Measurements from ENCODE around the gene PCDHB12. TPM values are rescaled to one million over a fixed set of nuclear protein-coding genes. Genes with fewer than 3 reads are reported as not detected.
"Not testable (repeated sequence)": the region's sequence is repeated elsewhere in the genome, so short reads cannot be mapped to it uniquely, and the experiment has no call there.

Gene PCDHB12
- polyA plus RNA-seq, 3 donors = not detected

DNA sequence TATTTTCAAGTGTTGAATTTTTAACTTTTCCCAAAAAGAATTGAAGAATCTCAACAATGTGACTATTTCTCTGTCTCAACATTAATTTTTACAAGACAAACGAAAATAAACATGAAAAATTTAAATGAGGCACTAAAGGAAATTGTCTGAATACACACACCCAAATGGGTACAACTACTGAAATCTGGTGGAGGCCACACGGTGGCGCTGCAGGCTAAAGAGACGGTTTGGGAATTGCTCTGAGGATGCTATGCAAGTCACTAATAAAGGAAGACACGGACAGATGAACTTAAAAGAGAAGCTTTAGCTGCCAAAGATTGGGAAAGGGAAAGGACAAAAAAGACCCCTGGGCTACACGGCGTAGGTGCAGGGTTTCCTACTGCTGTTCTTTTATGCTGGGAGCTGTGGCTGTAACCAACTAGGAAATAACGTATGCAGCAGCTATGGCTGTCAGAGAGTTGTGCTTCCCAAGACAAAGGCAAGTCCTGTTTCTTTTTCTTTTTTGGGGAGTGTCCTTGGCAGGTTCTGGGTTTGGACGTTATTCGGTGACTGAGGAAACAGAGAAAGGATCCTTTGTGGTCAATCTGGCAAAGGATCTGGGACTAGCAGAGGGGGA is 16.3 kb upstream of the PCDHB12 start, which contains the start of gene PCDHB10:
Gene PCDHB10 (plus strand): TSS at position 244 of the 616 bp plus-strand sequence. CDS start 200 bp downstream, at position 444.
- H3K36me3 Mint-ChIP-seq = no peaks in the 10 kb centered on the region
- H3K9me3 ChIP-seq (replicated peaks in 1 of 2; ENCODE audit: control insufficient read depth in 1 of 2, insufficient read depth in 1 of 2, low read length in 2 of 2) = peaks cover 32 to 48% of the 10 kb centered on the region in 2 donors
- H3K4me3 Mint-ChIP-seq = no peak within 1 kb of the TSS
- H3K9ac ChIP-seq (ENCODE audit: insufficient read depth, low read length, poor library complexity, severe bottlenecking) = no peak within 1 kb of the TSS
- intact Hi-C loops (cut with micrococcal nuclease) = no loop called here
- no peak within 1 kb of the TSS for H3K27ac ChIP-seq (ENCODE audit: low read depth in 1 of 2, low read length in 2 of 2)
- H3K4me1 Mint-ChIP-seq = no peaks in the 10 kb centered on the region
- no peak within 1 kb of the TSS for H3K27ac Mint-ChIP-seq
- no peak for DNase-seq
- peaks cover 7 to 37% (median 32%) of the 10 kb centered on the region in 3 donors for H3K27me3 Mint-ChIP-seq (ENCODE audit: low read depth in 3 of 3)
- H2AFZ ChIP-seq (ENCODE audit: insufficient read depth, low read depth, low read length, poor library complexity, severe bottlenecking) = no peak within 1 kb of the TSS
- no peaks in the 10 kb centered on the region for H3K36me3 ChIP-seq (replicated peaks in 1 of 2; ENCODE audit: control insufficient read depth in 1 of 2, insufficient read depth in 2 of 2, low read length in 2 of 2)
- TF ChIP-seq, protein P1, sequence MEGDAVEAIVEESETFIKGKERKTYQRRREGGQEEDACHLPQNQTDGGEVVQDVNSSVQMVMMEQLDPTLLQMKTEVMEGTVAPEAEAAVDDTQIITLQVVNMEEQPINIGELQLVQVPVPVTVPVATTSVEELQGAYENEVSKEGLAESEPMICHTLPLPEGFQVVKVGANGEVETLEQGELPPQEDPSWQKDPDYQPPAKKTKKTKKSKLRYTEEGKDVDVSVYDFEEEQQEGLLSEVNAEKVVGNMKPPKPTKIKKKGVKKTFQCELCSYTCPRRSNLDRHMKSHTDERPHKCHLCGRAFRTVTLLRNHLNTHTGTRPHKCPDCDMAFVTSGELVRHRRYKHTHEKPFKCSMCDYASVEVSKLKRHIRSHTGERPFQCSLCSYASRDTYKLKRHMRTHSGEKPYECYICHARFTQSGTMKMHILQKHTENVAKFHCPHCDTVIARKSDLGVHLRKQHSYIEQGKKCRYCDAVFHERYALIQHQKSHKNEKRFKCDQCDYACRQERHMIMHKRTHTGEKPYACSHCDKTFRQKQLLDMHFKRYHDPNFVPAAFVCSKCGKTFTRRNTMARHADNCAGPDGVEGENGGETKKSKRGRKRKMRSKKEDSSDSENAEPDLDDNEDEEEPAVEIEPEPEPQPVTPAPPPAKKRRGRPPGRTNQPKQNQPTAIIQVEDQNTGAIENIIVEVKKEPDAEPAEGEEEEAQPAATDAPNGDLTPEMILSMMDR (IDR thresholded peaks at IDR 0.05) = no peak
- no peak within 1 kb of the TSS for H3K4me3 ChIP-seq (replicated peaks in 1 of 3; ENCODE audit: low read depth in 2 of 3, low read length in 3 of 3)
- H3K4me2 ChIP-seq (replicated peaks; ENCODE audit: extremely low read depth, low read length, poor library complexity, severe bottlenecking) = no peak within 1 kb of the TSS
- no peaks in the 10 kb centered on the region for H3K79me2 ChIP-seq (ENCODE audit: insufficient read depth, low read length)
- peaks cover 15 to 61% (median 51%) of the 10 kb centered on the region in 7 donors for H3K9me3 Mint-ChIP-seq
- no peaks in the 10 kb centered on the region for H3K4me1 ChIP-seq (ENCODE audit: control insufficient read depth in 1 of 2, insufficient read depth in 2 of 2, low read length in 2 of 2)
- peaks cover 2 to 32% of the 10 kb centered on the region in 2 donors for H3K27me3 ChIP-seq (ENCODE audit: control insufficient read depth in 2 of 2, insufficient read depth in 2 of 2, low read length in 2 of 2)
- H4K20me1 ChIP-seq (ENCODE audit: insufficient read depth, low read length) = no peaks in the 10 kb centered on the region
- WGBS (ENCODE audit: insufficient coverage) = 15% methylated on average over 5 of the region's 10 CpGs

DNA sequence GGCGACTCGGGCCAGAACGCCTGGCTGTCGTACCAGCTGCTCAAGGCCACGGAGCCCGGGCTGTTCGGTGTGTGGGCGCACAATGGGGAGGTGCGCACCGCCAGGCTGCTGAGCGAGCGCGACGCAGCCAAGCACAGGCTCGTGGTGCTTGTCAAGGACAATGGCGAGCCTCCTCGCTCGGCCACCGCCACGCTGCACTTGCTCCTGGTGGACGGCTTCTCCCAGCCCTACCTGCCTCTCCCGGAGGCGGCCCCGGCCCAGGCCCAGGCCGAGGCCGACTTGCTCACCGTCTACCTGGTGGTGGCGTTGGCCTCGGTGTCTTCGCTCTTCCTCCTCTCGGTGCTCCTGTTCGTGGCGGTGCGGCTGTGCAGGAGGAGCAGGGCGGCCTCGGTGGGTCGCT is 14.2 kb upstream of the PCDHB12 start:
- DNase-seq; H2AFZ ChIP-seq (ENCODE audit: insufficient read depth, low read depth, low read length, poor library complexity, severe bottlenecking); H3K9ac ChIP-seq (ENCODE audit: insufficient read depth, low read length, poor library complexity, severe bottlenecking); H3K4me1 Mint-ChIP-seq; H3K4me3 ChIP-seq (replicated peaks in 1 of 3; ENCODE audit: low read depth in 2 of 3, low read length in 3 of 3); H3K27ac Mint-ChIP-seq; H3K36me3 ChIP-seq (replicated peaks in 1 of 2; ENCODE audit: control insufficient read depth in 1 of 2, insufficient read depth in 2 of 2, low read length in 2 of 2); H3K4me1 ChIP-seq (ENCODE audit: control insufficient read depth in 1 of 2, insufficient read depth in 2 of 2, low read length in 2 of 2); intact Hi-C loops (cut with micrococcal nuclease); H3K4me2 ChIP-seq (replicated peaks; ENCODE audit: extremely low read depth, low read length, poor library complexity, severe bottlenecking); H3K36me3 Mint-ChIP-seq; H3K79me2 ChIP-seq (ENCODE audit: insufficient read depth, low read length); H3K27ac ChIP-seq (ENCODE audit: low read depth in 1 of 2, low read length in 2 of 2); H4K20me1 ChIP-seq (ENCODE audit: insufficient read depth, low read length): not testable (repeated sequence)
- H3K9me3 ChIP-seq (replicated peaks in 1 of 2; ENCODE audit: control insufficient read depth in 1 of 2, insufficient read depth in 1 of 2, low read length in 2 of 2) = peaks cover 22 to 47% of the 10 kb centered on the region in 2 donors
- H3K27me3 Mint-ChIP-seq (ENCODE audit: low read depth in 3 of 3) = peaks cover 0 to 25% (median 19%) of the 10 kb centered on the region in 3 donors
- peaks cover 11 to 56% (median 38%) of the 10 kb centered on the region in 7 donors for H3K9me3 Mint-ChIP-seq
- peaks cover 2 to 24% of the 10 kb centered on the region in 2 donors for H3K27me3 ChIP-seq (ENCODE audit: control insufficient read depth in 2 of 2, insufficient read depth in 2 of 2, low read length in 2 of 2)
- peak overlapping the region in 1 of 2 donors; percentile 55 for H3K4me3 Mint-ChIP-seq
- 0% methylated on average over 1 of the region's 37 CpGs for WGBS (ENCODE audit: insufficient coverage)

Measured in CD14-positive monocyte (primary cell).